Adrenal gland (tissue), 12 donors: Measurements from ENCODE around the gene HHAT. TPM values are rescaled to one million over a fixed set of nuclear protein-coding genes. Genes with fewer than 3 reads are reported as not detected.

ENCODE experiments used
- DNase-seq, 7 donors: peaks; one replicate each; pipeline ENCODE4 v3.0.0-alpha.2; 2019 to 2020
- H3K27ac ChIP-seq, 5 donors: fragments of 200-600 bp; sonication (generic) in 4 of 5; 1 replicate in 3 of 5; 2 replicates in 2 of 5; pipeline versions ENCODE4 v1.5.1 to v1.8.0; 2016 to 2020; ENCODE audit warnings: mild to moderate bottlenecking in 1 of 5
- H3K27me3 ChIP-seq: fragments of 200-600 bp; 2 replicates; pipeline ENCODE4 v1.8.0; 2021
- H3K36me3 ChIP-seq, 2 donors: fragments of 200-600 bp; replicated peaks in 1 of 2; 1 replicate in 1 of 2; 2 replicates in 1 of 2; pipeline versions ENCODE4 v1.5.1 to v1.8.0; 2018 to 2022
- H3K4me1 ChIP-seq, 2 donors: fragments of 200-600 bp; replicated peaks in 1 of 2; 1 replicate in 1 of 2; 2 replicates in 1 of 2; pipeline versions ENCODE4 v1.5.1 to v1.8.0; 2018 to 2021
- H3K4me3 ChIP-seq, 4 donors: fragments of 200-600 bp; sonication (generic) in 3 of 4; one replicate each; pipeline ENCODE4 v1.5.1; 2016 to 2018
- H3K9me3 ChIP-seq, 3 donors: fragments of 200-600 bp; sonication (generic) in 1 of 3; replicated peaks in 1 of 3; 1 replicate in 2 of 3; 2 replicates in 1 of 3; pipeline versions ENCODE4 v1.5.1 to v1.8.0; 2016 to 2021
- POLR2A ChIP-seq, 2 donors: fragments of 450-650 bp; IDR thresholded peaks; one replicate each; pipeline ENCODE4 v1.6.1; 2017; ENCODE audit warnings: antibody characterized with exemption in 2 of 2, mild to moderate bottlenecking in 2 of 2, moderate library complexity in 1 of 2
- WGBS, 4 donors: extraction: QIAGEN DNeasy Blood & Tissue Kit in 2 of 4; methylation state at CpG; one replicate each; pipeline versions ENCODE4 v1.1.5 to v1.1.7; 2013 to 2017; 5-methylcytosine and 5-hydroxymethylcytosine counted together
- intact Hi-C, 2 donors: fragments of 100-400 bp; cut with DNase I; formaldehyde crosslinking; loops; one replicate each; pipeline versions ENCODE4 v1.14.1 to v1.15.0; 2022 to 2023
- polyA plus RNA-seq, 3 donors: library from polyadenylated mRNA; stranded (reverse); fragments of 200-250 nt in 2 of 3; fragments of 350-450 nt in 1 of 3; fragmentation: Illumina TruSeq in 1 of 3; extraction: RNeasy Lipid Tissue Mini Kit (QIAGEN cat#74804) in 1 of 3; gene quantifications; one replicate each; pipeline ENCODE4 v1.2.3, GENCODE V29; 2013 to 2014
- total RNA-seq, 9 donors: library from RNA; depleted of rRNA in 4 of 9; stranded (reverse); fragments of >200 nt in 4 of 9; fragments of 120-200 nt in 1 of 9; fragmentation: NEBNext Ultra II Directional in 1 of 9; extraction: Animal tissue kit (Norgen Biotek cat#: 25700) in 1 of 9; gene quantifications; one replicate each; pipeline versions ENCODE4 v1.1.0 to v1.2.4, GENCODE V29; 2013 to 2023
- TF ChIP-seq, protein P1 (sequence below), 6 experiments: fragments of 450-650 bp in 4 of 6; fragments of 200-600 bp in 2 of 6; sonication (generic) in 1 of 6; IDR thresholded peaks; 1 replicate in 5 of 6; 2 replicates in 1 of 6; pipeline versions ENCODE4 v1.5.1 to v1.8.0; 2016 to 2021; ENCODE audit warnings: antibody characterized with exemption in 6 of 6, mild to moderate bottlenecking in 2 of 6, moderate library complexity in 1 of 6
- donor health status: healthy with polysubstance abuse.
- donor health status: Bipolar disorder and iron deficiency.
- donor health status: DM: yes; HTN: yes; CAD: no.
- donor health status: DM: no; HTN: no; CAD: no.
- donor health status: DM: no; HTN: no; CAD: no.
- donor health status: DM: yes; HTN: yes; CAD: no.

The HHAT gene
- total and polyA plus RNA-seq, 12 donors, result 3.1 to 26.7 (median 12.3) TPM

DNA sequence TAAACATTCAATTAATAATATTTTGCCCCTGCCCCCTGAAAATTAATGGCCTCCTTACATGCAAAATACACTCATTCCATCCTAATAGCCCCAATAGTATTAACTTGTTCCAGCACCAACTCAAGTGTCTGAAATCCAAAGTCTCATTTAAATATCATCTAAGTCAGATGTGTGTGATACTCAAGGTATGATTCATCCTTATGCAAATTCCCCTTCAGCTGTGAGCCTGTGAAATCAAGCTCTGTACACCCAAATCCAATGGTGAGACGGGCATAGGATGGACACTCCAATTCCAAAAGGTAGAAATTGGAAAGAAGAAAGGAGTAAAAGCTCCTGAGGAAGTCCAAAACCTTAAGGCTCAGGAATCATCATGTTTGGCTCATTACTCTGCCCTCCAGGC, 83.5 kb downstream of the HHAT start:
- Histone ChIP-seq H3K27ac (no peak overlapping the region), H3K9me3 (no peaks in the 10 kb centered on the region), H3K4me3 (no peak overlapping the region), H3K36me3 (no peaks in the 10 kb centered on the region), H3K4me1 (no peaks in the 10 kb centered on the region), H3K27me3 (no peaks in the 10 kb centered on the region)
- no peak for DNase-seq
- intact Hi-C loops, result no loop called here
- WGBS, 4 donors, result 88 to 100% (median 94%) methylated on average over 1 of the region's 1 CpG
- TF ChIP-seq, protein P1, sequence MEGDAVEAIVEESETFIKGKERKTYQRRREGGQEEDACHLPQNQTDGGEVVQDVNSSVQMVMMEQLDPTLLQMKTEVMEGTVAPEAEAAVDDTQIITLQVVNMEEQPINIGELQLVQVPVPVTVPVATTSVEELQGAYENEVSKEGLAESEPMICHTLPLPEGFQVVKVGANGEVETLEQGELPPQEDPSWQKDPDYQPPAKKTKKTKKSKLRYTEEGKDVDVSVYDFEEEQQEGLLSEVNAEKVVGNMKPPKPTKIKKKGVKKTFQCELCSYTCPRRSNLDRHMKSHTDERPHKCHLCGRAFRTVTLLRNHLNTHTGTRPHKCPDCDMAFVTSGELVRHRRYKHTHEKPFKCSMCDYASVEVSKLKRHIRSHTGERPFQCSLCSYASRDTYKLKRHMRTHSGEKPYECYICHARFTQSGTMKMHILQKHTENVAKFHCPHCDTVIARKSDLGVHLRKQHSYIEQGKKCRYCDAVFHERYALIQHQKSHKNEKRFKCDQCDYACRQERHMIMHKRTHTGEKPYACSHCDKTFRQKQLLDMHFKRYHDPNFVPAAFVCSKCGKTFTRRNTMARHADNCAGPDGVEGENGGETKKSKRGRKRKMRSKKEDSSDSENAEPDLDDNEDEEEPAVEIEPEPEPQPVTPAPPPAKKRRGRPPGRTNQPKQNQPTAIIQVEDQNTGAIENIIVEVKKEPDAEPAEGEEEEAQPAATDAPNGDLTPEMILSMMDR (IDR thresholded peaks at IDR 0.05), result no peak
- TF ChIP-seq POLR2A (IDR thresholded peaks at IDR 0.05), result no peak

DNA sequence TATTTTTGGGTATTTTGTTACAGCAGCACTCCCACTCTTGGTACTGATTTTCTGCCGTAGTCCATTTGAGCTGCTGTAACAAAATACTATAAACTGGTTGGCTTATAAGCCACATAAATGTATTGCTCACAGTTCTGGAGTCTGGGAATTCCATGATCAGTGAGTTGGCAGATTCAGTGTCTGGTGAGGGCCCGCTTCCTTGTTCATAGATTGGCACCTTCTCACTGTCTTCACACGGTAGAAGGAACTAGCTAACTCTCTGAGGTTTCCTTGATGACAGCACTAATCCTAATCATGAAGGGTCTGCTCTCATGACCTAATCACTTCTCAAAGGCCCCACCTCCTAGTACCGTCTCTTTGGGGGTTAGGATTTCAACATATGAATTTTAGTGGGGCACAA, 85.2 kb downstream of the HHAT start:
- Histone ChIP-seq H3K36me3 (no peaks in the 10 kb centered on the region), H3K27me3 (no peaks in the 10 kb centered on the region), H3K27ac (no peak overlapping the region), H3K4me1 (no peaks in the 10 kb centered on the region), H3K4me3 (no peak overlapping the region), H3K9me3 (no peaks in the 10 kb centered on the region)
- TF ChIP-seq, protein P1 (IDR thresholded peaks at IDR 0.05), result no peak
- no peak for TF ChIP-seq POLR2A (IDR thresholded peaks at IDR 0.05)
- DNase-seq, result no peak
- intact Hi-C loops, result no loop called here
- 87 to 94% (median 91%) methylated on average over 4 of the region's 4 CpGs for WGBS, 4 donors

DNA sequence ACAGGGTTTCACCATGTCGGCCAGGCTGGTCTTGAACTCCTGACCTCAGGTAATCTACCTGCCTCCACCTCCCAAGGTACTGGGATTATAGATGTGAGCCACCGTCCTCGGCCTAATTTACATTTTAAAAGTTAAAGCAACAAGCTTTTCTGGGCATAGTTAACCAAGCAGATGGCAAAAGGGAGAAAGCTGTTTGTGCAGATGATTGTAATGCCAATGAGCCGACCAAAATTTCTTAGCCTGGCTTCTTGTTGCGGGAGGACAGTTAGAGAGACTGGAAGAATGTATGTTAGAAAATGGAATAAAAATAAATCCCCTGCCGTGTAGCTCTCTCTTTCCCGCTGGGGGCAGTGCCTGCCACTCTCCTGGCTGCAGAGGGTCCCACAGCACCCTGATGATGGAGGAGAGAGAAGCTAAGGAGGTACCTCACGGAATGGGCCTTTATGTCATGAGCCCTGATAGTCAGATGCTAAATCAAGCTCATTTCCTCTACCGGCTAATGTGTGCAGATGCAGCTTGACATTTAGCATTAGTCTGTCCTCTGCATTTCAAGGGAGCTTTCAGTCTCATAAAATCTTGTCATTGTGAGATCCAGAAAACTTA, 87.2 kb downstream of the HHAT start:
- 73 to 83% (median 80%) methylated on average over 9 of the region's 9 CpGs for WGBS, 4 donors
- Histone ChIP-seq H3K36me3 (no peaks in the 10 kb centered on the region), H3K27me3 (no peaks in the 10 kb centered on the region), H3K9me3 (no peaks in the 10 kb centered on the region), H3K4me1 (no peaks in the 10 kb centered on the region), H3K4me3 (no peak overlapping the region), H3K27ac (no peak overlapping the region)
- TF ChIP-seq, protein P1 (IDR thresholded peaks at IDR 0.05), result no peak
- TF ChIP-seq POLR2A (IDR thresholded peaks at IDR 0.05), result no peak
- intact Hi-C loops, result no loop called here
- no peak for DNase-seq

DNA sequence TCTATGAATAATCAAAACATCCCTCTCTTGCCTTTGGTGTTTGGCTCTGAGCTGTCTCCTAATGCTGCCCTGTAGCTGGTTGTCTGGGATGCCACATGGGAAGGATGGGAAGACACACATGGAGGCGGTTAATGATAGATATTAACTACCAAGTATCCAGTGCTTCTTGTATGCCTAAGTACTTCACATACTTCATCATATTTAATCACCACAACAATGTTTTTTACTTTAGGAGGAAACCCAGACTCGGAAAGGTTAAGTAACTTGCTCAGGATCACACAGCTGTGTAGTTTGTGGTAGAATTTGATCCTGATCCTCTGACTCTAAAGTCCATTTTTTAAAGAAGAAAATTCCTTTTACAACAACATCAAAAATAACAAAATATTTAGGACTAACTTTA, 88.0 kb downstream of the HHAT start:
- H3K27me3 ChIP-seq, result no peaks in the 10 kb centered on the region
- H3K9me3 ChIP-seq, result no peaks in the 10 kb centered on the region
- peaks cover 0 to 1% of the 10 kb centered on the region in 2 donors for H3K36me3 ChIP-seq
- no peak for DNase-seq
- intact Hi-C loops, result no loop called here
- H3K4me3 ChIP-seq, result no peak overlapping the region
- no peaks in the 10 kb centered on the region for H3K4me1 ChIP-seq
- 84 to 98% (median 91%) methylated on average over 2 of the region's 2 CpGs for WGBS, 4 donors
- no peak overlapping the region for H3K27ac ChIP-seq
- TF ChIP-seq, protein P1 (IDR thresholded peaks at IDR 0.05), result no peak
- no peak for TF ChIP-seq POLR2A (IDR thresholded peaks at IDR 0.05)
